Body of pancreas (tissue), 4 donors: Measurements from ENCODE around the gene RHOD.

Source experiments
- CTCF ChIP-seq, 7 experiments: fragments of 450-650 bp in 4 of 7; fragments of 200-600 bp in 3 of 7; sonication (generic) in 3 of 7; IDR thresholded peaks; one replicate each; pipeline ENCODE4 v1.5.1; 2016 to 2019; ENCODE audit warnings: antibody characterized with exemption in 7 of 7
- POLR2A ChIP-seq, 3 donors: fragments of 450-650 bp; IDR thresholded peaks; one replicate each; pipeline ENCODE4 v1.6.1; 2016; ENCODE audit warnings: antibody characterized with exemption in 3 of 3, mild to moderate bottlenecking in 2 of 3

- TF ChIP-seq POLR2A (IDR thresholded peaks at IDR 0.05) (no peak), CTCF (IDR thresholded peaks at IDR 0.05) (no peak)
These were observed 42.3 kb downstream of the RHOD start for GRCh38 chr11:67098799-67099429.
